GM12878 (cell line): ENCODE data around the gene PREX1. TPM values are rescaled to one million over a fixed set of nuclear protein-coding genes. Genes with fewer than 3 reads are reported as not detected.

Experiments
- ATF7 ChIP-seq: fragments of 450-650 bp; IDR thresholded peaks from 2 replicates; pipeline ENCODE4 v1.6.1; 2016; ENCODE audit warnings: low read depth, mild to moderate bottlenecking
- DPF2 ChIP-seq: fragments of 450-650 bp; IDR thresholded peaks from 2 replicates; pipeline ENCODE4 v1.6.1; 2017; ENCODE audit warnings: mild to moderate bottlenecking
- E2F8 ChIP-seq: fragments of 450-650 bp; IDR thresholded peaks from 2 replicates; pipeline ENCODE4 v1.6.1; 2018; ENCODE audit warnings: mild to moderate bottlenecking, low read depth, moderate library complexity; ENCODE audit not compliant: partially characterized antibody
- GATAD2B ChIP-seq: fragments of 450-650 bp; conservative IDR thresholded peaks from 2 replicates; pipeline ENCODE4 v1.6.1; 2017; ENCODE audit warnings: low read depth, mild to moderate bottlenecking, moderate library complexity
- IRF4 ChIP-seq: IDR thresholded peaks from 2 replicates; pipeline ENCODE4 v1.6.1; 2011; ENCODE audit warnings: low read depth, low read length
- JUNB ChIP-seq: IDR thresholded peaks from 2 replicates; pipeline ENCODE4 v1.6.1; 2016; ENCODE audit warnings: antibody characterized with exemption, mild to moderate bottlenecking
- REST ChIP-seq: IDR thresholded peaks from 2 replicates; pipeline ENCODE4 v1.6.1; 2012; ENCODE audit warnings: mild to moderate bottlenecking, low read depth, low read length
- SP1 ChIP-seq: IDR thresholded peaks from one replicate; pipeline ENCODE4 v1.6.1; 2011; ENCODE audit warnings: low read depth, low read length
- ZNF207 ChIP-seq: fragments of 450-650 bp; IDR thresholded peaks from 2 replicates; pipeline ENCODE4 v1.6.1; 2014; ENCODE audit warnings: antibody characterized with exemption, mild to moderate bottlenecking, borderline replicate concordance
- ZNF592 ChIP-seq: fragments of 450-650 bp; IDR thresholded peaks from 2 replicates; pipeline ENCODE4 v1.6.1; 2017; ENCODE audit warnings: mild to moderate bottlenecking, moderate library complexity
- polyA plus RNA-seq, 11 experiments: library from polyadenylated mRNA; depleted of rRNA in 4 of 11; unstranded in 6 of 11; stranded (reverse) in 5 of 11; fragments of >200 nt; fragmentation: Nextera tagmentation in 4 of 11; fragmentation: Illumina TruSeq in 1 of 11; extraction: Ambion mirVana in 4 of 11; extraction: Trizol in 1 of 11; gene quantifications; 1 replicate in 1 of 11; 2 replicates in 10 of 11; pipeline versions ENCODE4 v1.2.1 to v1.2.3, GENCODE V29; 2011 to 2016; ENCODE audit warnings: inconsistent platforms in 2 of 11, missing spikeins in 2 of 11, low read depth in 1 of 11
- total RNA-seq, 4 experiments: library from RNA; depleted of rRNA in 3 of 4; stranded (reverse); fragments of >200 nt in 3 of 4; fragmentation: Illumina TruSeq in 1 of 4; extraction: Trizol in 1 of 4; gene quantifications; 2 replicates each; pipeline versions ENCODE4 v1.2.1 to v1.2.3, GENCODE V29; 2013 to 2021

Gene PREX1
- total and polyA plus RNA-seq, 10 of the 15 experiments (the other 5 are each of a cell fraction or from before 2014, with no cell fraction given): 2.6 to 114 (median 38.9) TPM

GRCh38 chr20:48581167-48581566, 246.6 kb downstream of the PREX1 start (continued):
- TF ChIP-seq ZNF592: no peak
- TF ChIP-seq E2F8: no peak
- TF ChIP-seq IRF4: no peak
- no peak for TF ChIP-seq DPF2
- no peak for TF ChIP-seq ATF7
- TF ChIP-seq GATAD2B: no peak
- no peak for TF ChIP-seq ZNF207
- no peak for TF ChIP-seq SP1
- no peak for TF ChIP-seq REST
- TF ChIP-seq JUNB: no peak
